Measurements from ENCODE around the gene DACT1. TPM values are rescaled to one million over a fixed set of nuclear protein-coding genes. Genes with fewer than 3 reads are reported as not detected.

DACT1 gene
- total RNA-seq, 1 donor, result 6.9 TPM

DNA sequence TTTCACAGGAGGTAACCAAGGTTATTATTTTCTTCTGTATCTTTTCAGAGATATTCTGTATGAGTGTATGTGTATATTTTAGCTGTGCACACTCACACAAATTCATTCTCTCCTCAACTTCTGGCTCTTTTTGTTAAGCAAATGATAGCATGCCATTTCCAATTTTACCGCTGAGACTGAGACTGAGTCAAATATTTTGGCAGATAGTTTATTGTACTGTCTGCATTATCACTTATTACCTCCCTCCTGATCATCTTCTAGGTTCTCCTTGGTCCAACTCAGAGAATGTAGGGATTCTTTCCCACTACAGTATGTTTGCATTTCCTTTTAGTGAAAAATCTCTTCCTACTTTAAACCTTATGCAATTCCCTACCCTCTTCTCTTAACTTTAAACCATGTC lies 33.3 kb downstream of the DACT1 start:
- DNase-seq (ENCODE audit: low read depth), result no peak
- no peak for TF ChIP-seq CTCF (IDR thresholded peaks at IDR 0.05; ENCODE audit: insufficient read depth, low read depth, low read length)
- H3K4me3 ChIP-seq (ENCODE audit: low read depth, low read length), result no peak overlapping the region

DNA sequence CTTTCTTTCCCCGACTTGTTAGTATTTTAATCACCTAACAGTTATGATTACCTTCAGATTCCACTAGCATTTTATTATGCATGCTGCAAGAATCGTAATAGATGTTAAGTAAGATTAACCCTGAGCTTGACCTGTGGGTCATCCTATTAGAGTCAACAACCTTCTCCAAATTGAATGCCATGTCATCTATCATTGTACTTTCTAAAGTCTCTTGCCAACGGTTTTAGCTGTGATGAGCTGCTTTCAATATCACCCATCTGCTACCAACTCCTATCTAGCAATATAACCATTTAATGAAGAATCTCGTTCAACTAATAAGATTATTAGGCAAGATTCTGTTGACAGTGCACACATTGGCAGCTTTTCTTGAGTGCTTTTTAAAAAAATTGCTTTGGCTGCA lies 33.7 kb downstream of the DACT1 start:
- DNase-seq (ENCODE audit: low read depth), result no peak
- no peak overlapping the region for H3K4me3 ChIP-seq (ENCODE audit: low read depth, low read length)
- TF ChIP-seq CTCF (IDR thresholded peaks at IDR 0.05; ENCODE audit: insufficient read depth, low read depth, low read length), result no peak

DNA sequence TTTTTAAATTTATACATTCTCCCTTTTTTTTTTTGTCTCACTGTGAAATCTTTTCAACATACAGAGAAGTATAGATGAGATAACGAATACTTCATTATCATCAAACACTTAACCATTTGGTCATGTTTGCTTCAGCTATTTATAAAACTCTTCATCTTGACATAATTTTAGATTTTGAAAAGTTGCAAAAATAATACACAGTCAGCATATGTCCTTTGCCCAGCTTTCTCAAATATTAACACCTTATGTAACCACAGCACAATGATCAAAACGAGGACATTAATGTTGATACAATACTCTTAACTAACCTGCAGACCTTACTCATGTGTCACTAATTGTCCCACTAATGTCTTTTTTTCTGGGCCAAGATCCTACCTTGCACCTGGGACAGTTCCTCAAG lies 36.0 kb downstream of the DACT1 start:
- no peak for DNase-seq (ENCODE audit: low read depth)

DNA sequence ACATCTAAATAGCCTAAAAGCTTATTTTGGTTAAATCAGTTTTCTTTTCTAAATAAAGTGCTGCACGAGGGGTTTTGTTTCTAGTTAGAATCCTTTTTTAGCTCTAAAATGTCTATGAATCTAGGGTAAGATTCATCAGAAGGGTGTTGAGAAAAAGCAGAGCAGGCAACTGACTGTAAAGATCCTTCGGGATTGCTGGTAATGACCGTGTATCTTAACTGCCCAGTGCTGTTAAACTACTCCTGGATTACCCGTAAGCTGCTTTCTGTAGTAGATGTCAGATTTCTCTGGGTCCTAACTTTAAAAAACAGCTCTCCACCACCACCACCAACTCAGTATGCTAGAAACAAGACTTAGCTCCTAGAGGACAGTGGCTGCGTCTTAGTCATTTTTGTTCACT lies 39.2 kb downstream of the DACT1 start:
- H3K4me3 ChIP-seq (ENCODE audit: low read depth, low read length), result no peak overlapping the region
- DNase-seq (ENCODE audit: low read depth), result peak; percentile 19
- no peak for TF ChIP-seq CTCF (IDR thresholded peaks at IDR 0.05; ENCODE audit: insufficient read depth, low read depth, low read length)

More for the DNA sequence above, 36.0 kb downstream of the DACT1 start:
- no peak overlapping the region for H3K4me3 ChIP-seq (ENCODE audit: low read depth, low read length)
- TF ChIP-seq CTCF (IDR thresholded peaks at IDR 0.05; ENCODE audit: insufficient read depth, low read depth, low read length), result no peak

GRCh38 chr14:58677517-58677916 lies 39.8 kb downstream of the DACT1 start:
- TF ChIP-seq CTCF (IDR thresholded peaks at IDR 0.05; ENCODE audit: insufficient read depth, low read depth, low read length), result no peak
- DNase-seq (ENCODE audit: low read depth), result no peak
- H3K4me3 ChIP-seq (ENCODE audit: low read depth, low read length), result no peak overlapping the region

DNA sequence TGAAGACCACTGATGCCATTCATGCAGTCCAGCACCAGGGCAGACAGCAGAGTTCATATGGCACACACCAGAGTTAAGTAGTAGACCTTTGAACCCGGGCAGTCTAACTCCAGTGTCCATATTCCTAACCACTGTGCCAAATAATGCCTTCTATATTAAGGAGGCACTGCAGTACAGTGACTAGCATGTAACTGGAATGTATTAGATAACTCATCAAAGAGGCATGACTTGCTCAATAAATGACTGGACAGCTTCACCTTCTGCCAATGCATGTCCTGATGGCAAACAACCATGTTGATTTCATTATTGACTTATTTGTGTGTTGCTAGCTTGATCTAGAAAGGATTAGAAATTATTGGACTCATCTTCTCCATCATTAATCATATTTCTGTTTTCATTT lies 40.2 kb downstream of the DACT1 start:
- no peak overlapping the region for H3K4me3 ChIP-seq (ENCODE audit: low read depth, low read length)
- no peak for DNase-seq (ENCODE audit: low read depth)
- TF ChIP-seq CTCF (IDR thresholded peaks at IDR 0.05; ENCODE audit: insufficient read depth, low read depth, low read length), result no peak

GRCh38 chr14:58680698-58681097 lies 42.9 kb downstream of the DACT1 start:
- no peak for DNase-seq (ENCODE audit: low read depth)
- TF ChIP-seq CTCF (IDR thresholded peaks at IDR 0.05; ENCODE audit: insufficient read depth, low read depth, low read length), result no peak
- no peak overlapping the region for H3K4me3 ChIP-seq (ENCODE audit: low read depth, low read length)

All from fibroblast of villous mesenchyme (primary cell).